GM18868 (cell line): ENCODE data around the gene CYP2C19.
"Not testable (repeated sequence)": the region's sequence is repeated elsewhere in the genome, so short reads cannot be mapped to it uniquely, and the experiment has no call there.

Experiments
- ATAC-seq: cut with Tn5 transposase; IDR thresholded peaks from one replicate; pipeline ENCODE4 v1.9.1; 2021; ENCODE audit warnings: mild to moderate bottlenecking, moderate library complexity; ENCODE audit not compliant: unreplicated experiment

Gene CYP2C19

GRCh38 chr10:94878649-94879048 is 116.2 kb downstream of the CYP2C19 start:
- ATAC-seq = no peak

GRCh38 chr10:94879214-94879613 is 116.7 kb downstream of the CYP2C19 start:
- no peak for ATAC-seq

GRCh38 chr10:94889123-94889522 is 126.6 kb downstream of the CYP2C19 start:
- no peak for ATAC-seq

- no peak for ATAC-seq
Measured at GRCh38 chr10:94890264-94891022, 128.0 kb downstream of the CYP2C19 start.

- ATAC-seq = not testable (repeated sequence)
Measured at GRCh38 chr10:94898414-94898813, 135.9 kb downstream of the CYP2C19 start.

- no peak for ATAC-seq
Measured at GRCh38 chr10:94902080-94902479, 139.6 kb downstream of the CYP2C19 start.

GRCh38 chr10:94902570-94902969 is 140.1 kb downstream of the CYP2C19 start:
- no peak for ATAC-seq
